ENCODE results near the gene ANKDD1A.

Gene ANKDD1A

GRCh38 chr15:64911311-64912186 lies at the start of gene ANKDD1A:
Gene ANKDD1A (plus strand): TSS chr15:64911902. CDS start chr15:64911931, 29 bp downstream.
- DNase-seq = peak; percentile 82

- DNase-seq = no peak
Measured at GRCh38 chr15:64861960-64862359, 49.7 kb upstream of the ANKDD1A start.

- DNase-seq = no peak
Measured at GRCh38 chr15:64862408-64862807, 49.3 kb upstream of the ANKDD1A start.

GRCh38 chr15:64864068-64864467 lies 47.6 kb upstream of the ANKDD1A start:
- DNase-seq = no peak

- DNase-seq = no peak
Measured at GRCh38 chr15:64865126-64865997, 46.3 kb upstream of the ANKDD1A start.

GRCh38 chr15:64865998-64866520 lies 45.6 kb upstream of the ANKDD1A start:
- peak; percentile 38 for DNase-seq

- DNase-seq = no peak
Measured at GRCh38 chr15:64869501-64869900, 42.2 kb upstream of the ANKDD1A start.

GRCh38 chr15:64870353-64870752 lies 41.3 kb upstream of the ANKDD1A start:
- no peak for DNase-seq

- DNase-seq = no peak
Measured at GRCh38 chr15:64875641-64876223, 36.0 kb upstream of the ANKDD1A start.

- DNase-seq = no peak
Measured at GRCh38 chr15:64877435-64877834, 34.3 kb upstream of the ANKDD1A start.

- DNase-seq = no peak
Measured at GRCh38 chr15:64878705-64879104, 33.0 kb upstream of the ANKDD1A start.

GRCh38 chr15:64883100-64883581 lies 28.6 kb upstream of the ANKDD1A start:
- DNase-seq = no peak

- peak; percentile 83 for DNase-seq
Measured at GRCh38 chr15:64883997-64884511, 27.6 kb upstream of the ANKDD1A start.

GRCh38 chr15:64884679-64885078 lies 27.0 kb upstream of the ANKDD1A start:
- no peak for DNase-seq

GRCh38 chr15:64888336-64888735 lies 23.4 kb upstream of the ANKDD1A start:
- DNase-seq = no peak

- no peak for DNase-seq
Measured at GRCh38 chr15:64891561-64891960, 20.1 kb upstream of the ANKDD1A start.

- DNase-seq = no peak
Measured at GRCh38 chr15:64892847-64893403, 18.8 kb upstream of the ANKDD1A start.

GRCh38 chr15:64893481-64894394 lies 18.0 kb upstream of the ANKDD1A start:
- DNase-seq = peak; percentile 22

- DNase-seq = no peak
Measured at GRCh38 chr15:64894395-64895056, 17.2 kb upstream of the ANKDD1A start.

GRCh38 chr15:64895285-64896065 lies 16.2 kb upstream of the ANKDD1A start:
- DNase-seq = no peak
